IMR-90 (cell line): Measurements from ENCODE around the gene MOV10. TPM values are rescaled to one million over a fixed set of nuclear protein-coding genes. Genes with fewer than 3 reads are reported as not detected.
A peak's percentile ranks its signal among the peaks of the same experiment; 100 is the strongest.

Experiments
- ATAC-seq: fragments of 200-7000 bp; cut with Tn5 transposase; 2 replicates; pipeline ENCODE4 v1.9.1; 2020; ENCODE audit warnings: low read depth, mild to moderate bottlenecking, moderate library complexity
- BruUV-seq: library from RNA; stranded (reverse); fragments of 400-500 nt; replicated peaks from 2 replicates; lab custom pipeline; 2021; lab: Mats Ljungman, UMichigan
- CTCF ChIA-PET: fragments of 300-600 bp; formaldehyde crosslinking; extraction: SDS; loops from one replicate; lab custom pipeline; 2021; ENCODE audit warnings: antibody characterized with exemption; lab: Yijun Ruan, JAX
- POLR2A ChIA-PET: fragments of 300-600 bp; sonication (Branson Sonifier 250); formaldehyde crosslinking; loops from one replicate; lab custom pipeline; 2022; ENCODE audit warnings: antibody characterized with exemption; ENCODE audit not compliant: unreplicated experiment; lab: Charles Lee
- DNase-seq: peaks from one replicate; pipeline ENCODE4 v3.0.0; 2013
- H2AFZ ChIP-seq: replicated peaks from 2 replicates; pipeline ENCODE3; 2013; ENCODE audit warnings: low read length, mild to moderate bottlenecking; ENCODE audit not compliant: poor library complexity
- H2AK5ac ChIP-seq: 2 replicates; pipeline ENCODE4 v1.6.1; 2013; ENCODE audit warnings: low read depth, low read length, inconsistent platforms
- H2AK9ac ChIP-seq: replicated peaks from 2 replicates; pipeline ENCODE3; 2013; ENCODE audit warnings: mild to moderate bottlenecking, low read depth, low read length, moderate library complexity; ENCODE audit not compliant: poor library complexity
- H2BK120ac ChIP-seq: 2 replicates; pipeline ENCODE4 v1.6.1; 2013; ENCODE audit warnings: low read depth, low read length, inconsistent platforms
- H2BK15ac ChIP-seq: 3 replicates; pipeline ENCODE4 v1.6.1; 2013; ENCODE audit warnings: low read depth, low read length, inconsistent platforms
- H2BK20ac ChIP-seq: 2 replicates; pipeline ENCODE4 v1.6.1; 2013; ENCODE audit warnings: low read depth, mild to moderate bottlenecking, inconsistent platforms, low read length, moderate library complexity
- H2BK5ac ChIP-seq: 2 replicates; pipeline ENCODE4 v1.6.1; 2013; ENCODE audit warnings: mild to moderate bottlenecking, low read depth, low read length, inconsistent platforms; ENCODE audit not compliant: poor library complexity, severe bottlenecking
- H3K14ac ChIP-seq: replicated peaks from 2 replicates; pipeline ENCODE4 v1.6.1; 2013; ENCODE audit warnings: low read depth, low read length, inconsistent platforms
- H3K18ac ChIP-seq: 2 replicates; pipeline ENCODE4 v1.6.1; 2013; ENCODE audit warnings: low read depth, low read length, control low read depth
- H3K23ac ChIP-seq: 2 replicates; pipeline ENCODE4 v1.6.1; 2013; ENCODE audit warnings: low read depth, low read length, inconsistent platforms
- H3K27ac ChIP-seq: 2 replicates; pipeline ENCODE4 v1.5.1; 2013; ENCODE audit warnings: mild to moderate bottlenecking, control low read depth, low read length; ENCODE audit not compliant: insufficient read depth
- H3K27me3 ChIP-seq: 2 replicates; pipeline ENCODE4 v1.6.1; 2013; ENCODE audit warnings: low read length; ENCODE audit not compliant: control insufficient read depth, insufficient read depth
- H3K36me3 ChIP-seq: 2 replicates; pipeline ENCODE4 v1.6.1; 2013; ENCODE audit warnings: low read length, mixed read lengths; ENCODE audit not compliant: control insufficient read depth, insufficient read depth
- H3K4ac ChIP-seq: 2 replicates; pipeline ENCODE4 v1.6.1; 2013; ENCODE audit warnings: low read depth, low read length, inconsistent platforms
- H3K4me1 ChIP-seq: 2 replicates; pipeline ENCODE4 v1.6.1; 2013; ENCODE audit warnings: low read length, mixed read lengths; ENCODE audit not compliant: control insufficient read depth, insufficient read depth
- H3K4me2 ChIP-seq: 2 replicates; pipeline ENCODE4 v1.6.1; 2013; ENCODE audit warnings: low read depth, mild to moderate bottlenecking, control low read depth, low read length, moderate library complexity
- H3K4me3 ChIP-seq: 2 replicates; pipeline ENCODE4 v1.5.1; 2013; ENCODE audit warnings: low read depth, mild to moderate bottlenecking, control low read depth, low read length, moderate library complexity; ENCODE audit not compliant: insufficient read depth
- H3K56ac ChIP-seq: 2 replicates; pipeline ENCODE4 v1.6.1; 2013; ENCODE audit warnings: low read length, inconsistent platforms; ENCODE audit not compliant: insufficient read depth; ENCODE audit errors: extremely low read depth
- H3K79me1 ChIP-seq, 2 experiments: 2 replicates each; pipeline ENCODE4 v1.6.1; 2013; ENCODE audit warnings: low read length in 2 of 2, inconsistent platforms in 1 of 2, low read depth in 1 of 2
- H3K9ac ChIP-seq: 2 replicates; pipeline ENCODE4 v1.6.1; 2013; ENCODE audit warnings: low read depth, low read length, control low read depth
- H3K9me1 ChIP-seq: 2 replicates; pipeline ENCODE4 v1.6.1; 2013; ENCODE audit warnings: low read length, inconsistent platforms; ENCODE audit not compliant: insufficient read depth
- H3K9me3 ChIP-seq: 2 replicates; pipeline ENCODE4 v1.6.1; 2013; ENCODE audit warnings: low read length; ENCODE audit not compliant: control insufficient read depth, insufficient read depth
- H4K20me1 ChIP-seq: 2 replicates; pipeline ENCODE4 v1.6.1; 2013; ENCODE audit warnings: low read length, inconsistent platforms; ENCODE audit not compliant: insufficient read depth
- H4K5ac ChIP-seq: 2 replicates; pipeline ENCODE4 v1.6.1; 2013; ENCODE audit warnings: mild to moderate bottlenecking, low read depth, low read length, control low read depth
- H4K8ac ChIP-seq, 2 experiments: 2 replicates each; pipeline ENCODE4 v1.6.1; 2013; ENCODE audit warnings: low read depth in 2 of 2, low read length in 2 of 2, control low read depth in 1 of 2, inconsistent platforms in 1 of 2
- H4K91ac ChIP-seq: 2 replicates; pipeline ENCODE4 v1.6.1; 2013; ENCODE audit warnings: low read depth, low read length, inconsistent platforms; ENCODE audit not compliant: insufficient read depth
- BHLHE40 ChIP-seq: fragments of 150-350 bp; IDR thresholded peaks from 2 replicates; pipeline ENCODE4 v1.6.1; 2016; ENCODE audit warnings: mild to moderate bottlenecking, low read depth, low read length
- CEBPB ChIP-seq: IDR thresholded peaks from 2 replicates; pipeline ENCODE4 v1.6.1; 2012; ENCODE audit warnings: low read depth, low read length, improper control_type of control experiment
- CHD1 ChIP-seq: IDR thresholded peaks from 2 replicates; pipeline ENCODE4 v1.6.1; 2012; ENCODE audit warnings: low read depth, low read length, improper control_type of control experiment
- CTCF ChIP-seq: conservative IDR thresholded peaks from 2 replicates; pipeline ENCODE4 v1.5.1; 2012; ENCODE audit warnings: mild to moderate bottlenecking, low read depth, low read length, improper control_type of control experiment
- FOS ChIP-seq: fragments of 150-350 bp; IDR thresholded peaks from 2 replicates; pipeline ENCODE4 v1.6.1; 2016; ENCODE audit warnings: low read depth, low read length
- MAFK ChIP-seq: IDR thresholded peaks from 2 replicates; pipeline ENCODE4 v1.6.1; 2012; ENCODE audit warnings: low read depth, low read length, improper control_type of control experiment
- MAZ ChIP-seq: IDR thresholded peaks from 2 replicates; pipeline ENCODE4 v1.6.1; 2012; ENCODE audit warnings: low read depth, mild to moderate bottlenecking, low read length, improper control_type of control experiment, moderate library complexity, borderline replicate concordance
- MXI1 ChIP-seq: IDR thresholded peaks from 2 replicates; pipeline ENCODE4 v1.6.1; 2012; ENCODE audit warnings: low read depth, mild to moderate bottlenecking, low read length, moderate library complexity, borderline replicate concordance
- NFE2L2 ChIP-seq: fragments of 150-350 bp; IDR thresholded peaks from 2 replicates; pipeline ENCODE4 v1.6.1; 2016; ENCODE audit warnings: low read depth, mild to moderate bottlenecking, low read length
- RFX5 ChIP-seq: IDR thresholded peaks from 2 replicates; pipeline ENCODE4 v1.8.0; 2012; ENCODE audit warnings: low read depth, mild to moderate bottlenecking, low read length, moderate library complexity
- SMC3 ChIP-seq: fragments of 150-350 bp; IDR thresholded peaks from 2 replicates; pipeline ENCODE4 v1.6.1; 2016; ENCODE audit warnings: low read depth, mild to moderate bottlenecking, antibody characterized with exemption, low read length, moderate library complexity
- WGBS, 2 experiments: methylation state at CpG; one replicate each; pipeline versions ENCODE4 v1.1.5 to v1.1.7; 2013; ENCODE audit warnings: missing lambda C conversion rate in 2 of 2; ENCODE audit not compliant: insufficient read length in 1 of 2; ENCODE audit errors: extremely low coverage in 2 of 2; 5-methylcytosine and 5-hydroxymethylcytosine counted together
- dilution Hi-C: fragments of 300-500 bp; cut with HindIII; formaldehyde crosslinking; loops from one replicate; pipeline ENCODE4 v1.14.3; 2018; ENCODE audit warnings: low sequenced_read_pairs; ENCODE audit not compliant: unreplicated experiment
- in situ Hi-C: fragments of 300-500 bp; cut with MboI; formaldehyde crosslinking; loops from 3 replicates; pipeline ENCODE4 v1.14.3; 2019; ENCODE audit warnings: low sequenced_read_pairs, inconsistent platforms, mixed read lengths
- intact Hi-C: fragments of 100-400 bp; cut with micrococcal nuclease; formaldehyde crosslinking; loops from 2 replicates; pipeline ENCODE4 v1.10.0; 2022
- polyA plus RNA-seq, 3 experiments: library from polyadenylated mRNA; depleted of rRNA; stranded (reverse); fragments of >200 nt; gene quantifications; 2 replicates each; pipeline ENCODE4 v1.2.3, GENCODE V29; 2012; ENCODE audit warnings: low replicate concordance in 1 of 3
- total RNA-seq: library from RNA; depleted of rRNA; stranded (reverse); fragments of >200 nt; gene quantifications from 2 replicates; pipeline ENCODE4 v1.2.3, GENCODE V29; 2012
- TF ChIP-seq, protein P1 (sequence below): fragments of 150-350 bp; IDR thresholded peaks from 2 replicates; pipeline ENCODE4 v1.6.1; 2017; ENCODE audit warnings: mild to moderate bottlenecking, antibody characterized with exemption, low read length, low read depth

The MOV10 gene
- total and polyA plus RNA-seq, 2 of the 4 experiments (the other 2 are of a cell fraction) = 36.7 to 103 TPM

- in situ Hi-C loops (no loop called here), intact Hi-C loops (no loop called here), dilution Hi-C loops (no loop called here)
- Histone ChIP-seq H4K20me1 (peaks cover 41% of the 10 kb centered on the region), H3K36me3 (peaks cover 16% of the 10 kb centered on the region), H4K5ac (no peak overlapping the region), H2AFZ (no peak overlapping the region), H2BK20ac (no peak overlapping the region), H4K8ac (no peak overlapping the region), H3K4me3 (no peak overlapping the region), H3K27ac (no peak overlapping the region; the same call in 1 of the 2 replicates), H3K79me1 (peaks cover 16 to 50% of the 10 kb centered on the region in 2 experiments), H2AK5ac (no peak overlapping the region), H3K9ac (no peak overlapping the region), H3K4ac (no peak overlapping the region), H3K14ac (no peak overlapping the region), H3K56ac (no peak overlapping the region), H3K4me1 (no peaks in the 10 kb centered on the region; the same call in 1 of the 2 replicates), H2AK9ac (no peak overlapping the region), H4K91ac (no peak overlapping the region), H3K23ac (no peak overlapping the region), H3K18ac (no peak overlapping the region), H3K27me3 (no peaks in the 10 kb centered on the region), H3K9me3 (no peaks in the 10 kb centered on the region), H3K4me2 (no peak overlapping the region), H3K9me1 (peaks cover 9% of the 10 kb centered on the region), H2BK15ac (no peak overlapping the region), H2BK5ac (peak overlapping the region; percentile 13), H2BK120ac (no peak overlapping the region)
- POLR2A ChIA-PET = no interaction called here
- ATAC-seq = no peak
- WGBS, 2 experiments = 100% methylated on average over 1 of the region's 4 CpGs; no CpG with 5 or more reads in 1 of the 2 experiments
- DNase-seq = no peak
- BruUV-seq = no TSS peak
- CTCF ChIA-PET = no interaction called here
- TF ChIP-seq NFE2L2 = no peak
- TF ChIP-seq CHD1 = no peak
- TF ChIP-seq CEBPB = no peak
- no peak for TF ChIP-seq FOS
- no peak for TF ChIP-seq CTCF
- TF ChIP-seq, protein P1, sequence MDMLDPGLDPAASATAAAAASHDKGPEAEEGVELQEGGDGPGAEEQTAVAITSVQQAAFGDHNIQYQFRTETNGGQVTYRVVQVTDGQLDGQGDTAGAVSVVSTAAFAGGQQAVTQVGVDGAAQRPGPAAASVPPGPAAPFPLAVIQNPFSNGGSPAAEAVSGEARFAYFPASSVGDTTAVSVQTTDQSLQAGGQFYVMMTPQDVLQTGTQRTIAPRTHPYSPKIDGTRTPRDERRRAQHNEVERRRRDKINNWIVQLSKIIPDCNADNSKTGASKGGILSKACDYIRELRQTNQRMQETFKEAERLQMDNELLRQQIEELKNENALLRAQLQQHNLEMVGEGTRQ = no peak
- no peak for TF ChIP-seq RFX5
- no peak for TF ChIP-seq SMC3
- no peak for TF ChIP-seq BHLHE40
- no peak for TF ChIP-seq MXI1
- TF ChIP-seq MAFK = no peak
- TF ChIP-seq MAZ = no peak
These were observed 28.2 kb upstream of the MOV10 start for GRCh38 chr1:112646225-112646624.
